Natural killer cell (primary cell): Measurements from ENCODE around the gene CENPB. TPM values are rescaled to one million over a fixed set of nuclear protein-coding genes. Genes with fewer than 3 reads are reported as not detected.

Experiments
- ATAC-seq, 3 donors: fragments of 150-1000 bp in 2 of 3; fragments of 200-7000 bp in 1 of 3; cut with Tn5 transposase; 1 replicate in 1 of 3; 2 replicates in 2 of 3; pipeline ENCODE4 v1.10.0; 2021; ENCODE audit warnings: mild to moderate bottlenecking in 2 of 3, moderate library complexity in 2 of 3
- DNase-seq, 2 donors: peaks; one replicate each; pipeline versions ENCODE4 v3.0.0 to v3.0.0-alpha.2; 2013 to 2021; ENCODE audit warnings: mixed read lengths in 1 of 2
- H3K27ac ChIP-seq: one replicate; pipeline ENCODE4 v1.5.1; 2013; ENCODE audit warnings: mild to moderate bottlenecking, low read length
- H3K27me3 ChIP-seq: one replicate; pipeline ENCODE4 v1.6.1; 2013; ENCODE audit warnings: low read length; ENCODE audit not compliant: control insufficient read depth, insufficient read depth
- H3K36me3 ChIP-seq: one replicate; pipeline ENCODE4 v1.6.1; 2013; ENCODE audit warnings: low read length; ENCODE audit not compliant: control insufficient read depth, insufficient read depth
- H3K4me1 ChIP-seq: one replicate; pipeline ENCODE4 v1.6.1; 2013; ENCODE audit warnings: low read length; ENCODE audit not compliant: control insufficient read depth, insufficient read depth
- H3K4me3 ChIP-seq: one replicate; pipeline ENCODE4 v1.5.1; 2013; ENCODE audit warnings: low read length
- H3K9me3 ChIP-seq: one replicate; pipeline ENCODE4 v1.6.1; 2013; ENCODE audit warnings: low read length; ENCODE audit not compliant: control insufficient read depth, insufficient read depth
- H3K27ac Mint-ChIP-seq, 2 donors: one replicate each; pipeline ENCODE4 v1.8.0; 2022; ENCODE audit warnings: mild to moderate bottlenecking in 2 of 2, mixed read lengths in 2 of 2, moderate library complexity in 1 of 2
- H3K27me3 Mint-ChIP-seq, 2 donors: one replicate each; pipeline ENCODE4 v1.8.0; 2022; ENCODE audit warnings: low read depth in 2 of 2, mixed read lengths in 2 of 2
- H3K36me3 Mint-ChIP-seq: one replicate; pipeline ENCODE4 v1.8.0; 2022; ENCODE audit warnings: mixed read lengths
- H3K4me1 Mint-ChIP-seq, 2 donors: one replicate each; pipeline ENCODE4 v1.8.0; 2022; ENCODE audit warnings: mixed read lengths in 2 of 2
- H3K4me3 Mint-ChIP-seq: one replicate; pipeline ENCODE4 v1.8.0; 2022; ENCODE audit warnings: mild to moderate bottlenecking, moderate library complexity, mixed read lengths
- H3K9me3 Mint-ChIP-seq, 2 donors: one replicate each; pipeline ENCODE4 v1.8.0; 2022; ENCODE audit warnings: mixed read lengths in 2 of 2
- CTCF ChIP-seq: fragments of 200-600 bp; IDR thresholded peaks from one replicate; pipeline ENCODE4 v1.8.0; 2022; ENCODE audit warnings: antibody characterized with exemption
- WGBS: methylation state at CpG from one replicate; pipeline ENCODE4 v1.1.7; 2013; ENCODE audit warnings: missing lambda C conversion rate; ENCODE audit not compliant: insufficient coverage; 5-methylcytosine and 5-hydroxymethylcytosine counted together
- intact Hi-C: fragments of 100-400 bp; cut with micrococcal nuclease; formaldehyde crosslinking; loops from one replicate; pipeline ENCODE4 v1.14.2; 2022
- total RNA-seq, 4 donors: library from RNA; stranded (reverse); fragments of 120-200 nt in 1 of 4; gene quantifications; one replicate each; pipeline versions ENCODE4 v1.2.3 to v1.2.4, GENCODE V29; 2013 to 2022

CENPB gene
- total RNA-seq, 3 donors from 2014 or later (not counting 1 experiment from before 2014, with no cell fraction given): 46.7 to 62.6 (median 55.4) TPM

- no peaks in the 10 kb centered on the region for H3K36me3 Mint-ChIP-seq
- H3K27ac Mint-ChIP-seq: no peak overlapping the region
- Histone ChIP-seq H3K27me3 (no peaks in the 10 kb centered on the region), H3K36me3 (no peaks in the 10 kb centered on the region), H3K4me1 (peaks cover 11% of the 10 kb centered on the region), H3K9me3 (no peaks in the 10 kb centered on the region), H3K27ac (no peak overlapping the region), H3K4me3 (no peak overlapping the region)
- H3K4me3 Mint-ChIP-seq: no peak overlapping the region
- DNase-seq (no peak), ATAC-seq (no peak)
- 91% methylated on average over 15 of the region's 15 CpGs for WGBS
- H3K4me1 Mint-ChIP-seq: peaks cover 4 to 17% of the 10 kb centered on the region in 2 donors
- intact Hi-C loops: no loop called here
- TF ChIP-seq CTCF: no peak
- H3K27me3 Mint-ChIP-seq: no peaks in the 10 kb centered on the region
- H3K9me3 Mint-ChIP-seq: no peaks in the 10 kb centered on the region
Observed at GRCh38 chr20:3740615-3741301, 45.8 kb downstream of the CENPB start.

- Mint-ChIP-seq H3K4me1 (peaks cover 4 to 9% of the 10 kb centered on the region in 2 donors), H3K36me3 (no peaks in the 10 kb centered on the region), H3K27me3 (peaks cover 0 to under 1% of the 10 kb centered on the region in 2 donors), H3K27ac (no peak overlapping the region), H3K4me3 (no peak overlapping the region), H3K9me3 (no peaks in the 10 kb centered on the region)
- H3K36me3 ChIP-seq: no peaks in the 10 kb centered on the region
- intact Hi-C loops: no loop called here
- H3K27me3 ChIP-seq: no peaks in the 10 kb centered on the region
- H3K4me1 ChIP-seq: peaks cover 5% of the 10 kb centered on the region
- no peak overlapping the region for H3K4me3 ChIP-seq
- ATAC-seq: no peak
- TF ChIP-seq CTCF: no peak
- no peaks in the 10 kb centered on the region for H3K9me3 ChIP-seq
- H3K27ac ChIP-seq: no peak overlapping the region
- no peak for DNase-seq
- 92% methylated on average over 7 of the region's 7 CpGs for WGBS
Observed at GRCh38 chr20:3739926-3740451, 46.6 kb downstream of the CENPB start.

GRCh38 chr20:3739054-3739925 lies 47.2 kb downstream of the CENPB start:
- Histone ChIP-seq H3K4me3 (no peak overlapping the region), H3K9me3 (no peaks in the 10 kb centered on the region), H3K27me3 (no peaks in the 10 kb centered on the region), H3K36me3 (no peaks in the 10 kb centered on the region), H3K27ac (no peak overlapping the region), H3K4me1 (no peaks in the 10 kb centered on the region)
- H3K27me3 Mint-ChIP-seq: peaks cover 0 to 3% of the 10 kb centered on the region in 2 donors
- no peak overlapping the region for H3K27ac Mint-ChIP-seq
- H3K4me1 Mint-ChIP-seq: peaks cover 0 to 2% of the 10 kb centered on the region in 2 donors
- no peak for TF ChIP-seq CTCF
- intact Hi-C loops: no loop called here
- WGBS: 84% methylated on average over 19 of the region's 19 CpGs
- DNase-seq (no peak), ATAC-seq (no peak)
- no peaks in the 10 kb centered on the region for H3K36me3 Mint-ChIP-seq
- H3K4me3 Mint-ChIP-seq: no peak overlapping the region
- H3K9me3 Mint-ChIP-seq: no peaks in the 10 kb centered on the region
